Measurements from ENCODE around the gene HYAL1.

HYAL1 gene

DNA sequence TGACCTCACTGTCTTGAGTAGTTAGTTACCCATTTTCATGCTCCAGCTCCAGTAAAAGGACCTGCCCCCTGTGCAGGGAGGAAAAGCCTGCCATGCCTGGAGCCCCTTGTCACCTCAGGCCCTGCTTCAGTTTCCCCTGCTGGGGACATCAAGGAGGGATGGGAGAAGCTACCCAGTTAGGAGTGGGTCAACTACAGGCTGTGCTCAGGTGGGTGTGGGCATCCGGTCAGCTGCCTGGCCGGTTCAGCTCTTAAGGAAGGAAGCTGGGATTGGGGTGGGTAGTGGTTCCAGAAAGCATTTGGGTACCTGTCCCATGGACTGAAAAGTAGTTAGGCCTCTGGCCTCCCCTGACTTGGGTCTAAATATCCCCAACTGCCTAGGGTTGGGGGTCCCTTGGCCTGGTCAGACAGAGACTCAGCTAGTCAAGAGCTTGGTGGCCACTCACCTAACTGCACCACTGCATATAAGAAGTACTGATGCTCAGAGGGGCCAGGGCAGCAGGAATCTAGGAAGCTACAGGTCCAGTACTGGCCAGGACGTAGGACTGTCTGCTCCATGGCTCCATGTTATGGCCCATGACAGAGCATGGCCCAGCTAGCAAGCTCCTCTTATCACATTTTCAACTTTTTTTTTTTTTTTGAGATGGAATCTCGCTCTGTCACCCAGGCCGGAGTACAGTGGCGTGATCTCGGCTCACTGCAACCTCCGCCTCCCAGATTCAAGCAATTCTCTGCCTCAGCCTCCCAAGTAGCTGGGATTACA is 23.9 kb downstream of the HYAL1 start:
- Histone ChIP-seq H3K4me3 (ENCODE audit: insufficient read length, low read depth) (no peak overlapping the region), H3K36me3 (ENCODE audit: insufficient read depth, insufficient read length, low read length) (peaks cover 47% of the 10 kb centered on the region), H3K4me1 (ENCODE audit: insufficient read depth, insufficient read length) (peaks cover 11% of the 10 kb centered on the region), H3K9ac (ENCODE audit: insufficient read length, low read depth) (no peak overlapping the region), H3K27me3 (ENCODE audit: insufficient read depth, insufficient read length) (no peaks in the 10 kb centered on the region), H3K9me3 (ENCODE audit: insufficient read depth, low read length) (no peaks in the 10 kb centered on the region)
- TF ChIP-seq SUZ12 (IDR thresholded peaks at IDR 0.05; ENCODE audit: extremely low read depth, insufficient read depth, insufficient read length) (no peak), YY1 (IDR thresholded peaks at IDR 0.05; ENCODE audit: insufficient read depth, insufficient read length) (no peak), ZNF274 (IDR thresholded peaks at IDR 0.05; ENCODE audit: low read depth, low read length) (no peak)
- DNase-seq (ENCODE audit: low read depth, low spot score) = no peak

DNA sequence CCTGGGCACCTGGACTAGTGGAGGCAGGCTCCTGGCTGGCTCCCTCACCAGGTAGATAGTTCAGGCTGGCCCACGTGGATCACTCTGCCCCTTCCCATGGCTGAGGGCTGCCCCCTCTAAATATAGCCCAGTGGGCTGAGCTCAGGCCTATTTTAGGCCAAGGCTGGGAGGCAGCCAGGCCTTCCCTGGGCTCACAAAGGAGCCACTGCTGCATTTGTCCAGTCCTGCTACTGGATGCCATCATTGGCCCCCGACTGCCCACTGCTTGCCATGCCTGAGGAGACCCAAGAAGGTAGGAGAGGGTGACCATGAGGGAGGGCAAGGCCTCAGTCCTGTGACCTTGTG is 24.5 kb downstream of the HYAL1 start, which contains the start of gene LSMEM2:
Gene LSMEM2 (plus strand): TSS at position 208 of the 345 bp plus-strand sequence. CDS start 27 bp downstream, at position 235.
- H3K36me3 ChIP-seq (ENCODE audit: insufficient read depth, insufficient read length, low read length) = peaks cover 53% of the 10 kb centered on the region
- no peaks in the 10 kb centered on the region for H3K27me3 ChIP-seq (ENCODE audit: insufficient read depth, insufficient read length)
- peak within 1 kb of the TSS; percentile 57 for H3K9ac ChIP-seq (ENCODE audit: insufficient read length, low read depth)
- DNase-seq (ENCODE audit: low read depth, low spot score) = no peak
- H3K4me3 ChIP-seq (ENCODE audit: insufficient read length, low read depth) = no peak within 1 kb of the TSS
- H3K9me3 ChIP-seq (ENCODE audit: insufficient read depth, low read length) = no peaks in the 10 kb centered on the region
- peaks cover 14% of the 10 kb centered on the region for H3K4me1 ChIP-seq (ENCODE audit: insufficient read depth, insufficient read length)
- no peak for TF ChIP-seq YY1 (IDR thresholded peaks at IDR 0.05; ENCODE audit: insufficient read depth, insufficient read length)
- TF ChIP-seq SUZ12 (IDR thresholded peaks at IDR 0.05; ENCODE audit: extremely low read depth, insufficient read depth, insufficient read length) = no peak
- TF ChIP-seq ZNF274 (IDR thresholded peaks at IDR 0.05; ENCODE audit: low read depth, low read length) = no peak

DNA sequence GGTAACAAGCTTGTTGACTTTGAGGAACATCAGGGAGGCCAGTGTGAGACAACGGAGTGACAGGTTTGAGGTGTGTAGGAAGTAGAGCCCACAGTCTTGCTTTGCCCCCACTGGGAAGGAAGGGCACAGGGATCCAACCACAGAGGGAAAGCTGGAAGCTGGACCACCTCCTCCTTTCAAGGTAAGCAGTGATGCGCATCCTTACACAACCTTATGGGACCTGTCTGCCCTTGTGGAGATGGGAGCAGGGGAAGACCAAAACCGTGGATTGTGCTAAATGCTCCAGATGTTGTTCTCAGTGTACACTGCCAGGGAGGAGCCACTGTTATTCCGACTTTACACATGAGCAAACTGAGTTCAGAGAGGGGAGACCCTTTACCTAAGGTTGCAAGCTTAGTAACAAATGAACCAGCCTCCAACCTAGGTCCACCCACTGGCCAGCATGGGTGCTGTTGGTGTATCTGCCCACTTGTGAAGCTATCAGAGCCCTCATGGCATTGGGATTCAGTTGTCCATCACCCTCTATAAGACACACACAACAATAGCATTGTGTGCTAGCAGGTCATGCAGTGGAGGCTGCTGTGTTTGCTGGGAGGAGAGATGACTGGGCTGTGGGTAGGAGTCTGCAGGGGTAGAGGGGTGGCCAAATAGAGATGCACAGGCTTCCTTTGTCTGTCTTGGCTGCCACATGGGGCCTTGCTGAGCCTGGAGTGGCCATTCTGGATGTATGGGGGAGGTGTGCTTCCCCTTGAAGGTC is 25.1 kb downstream of the HYAL1 start:
- H3K4me3 ChIP-seq (ENCODE audit: insufficient read length, low read depth) = no peak overlapping the region
- no peaks in the 10 kb centered on the region for H3K9me3 ChIP-seq (ENCODE audit: insufficient read depth, low read length)

DNA sequence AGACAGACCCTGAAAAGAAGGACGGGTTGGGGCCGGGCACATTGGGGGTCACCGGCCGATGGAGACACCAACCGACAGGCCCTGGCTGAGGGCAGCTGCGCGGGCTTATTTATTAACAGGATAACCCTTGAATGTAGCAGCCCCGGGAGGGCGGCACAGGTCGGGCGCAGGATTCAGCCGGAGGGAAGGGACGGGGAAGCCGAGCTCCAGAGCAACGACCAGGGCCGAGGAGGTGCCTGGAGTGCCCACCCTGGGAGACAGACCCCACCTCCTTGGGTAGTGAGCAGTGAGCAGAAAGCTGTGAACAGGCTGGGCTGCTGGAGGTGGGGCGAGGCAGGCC is 26.6 kb downstream of the HYAL1 start:
- Histone ChIP-seq H3K36me3 (ENCODE audit: insufficient read depth, insufficient read length, low read length) (peaks cover 63% of the 10 kb centered on the region), H3K27me3 (ENCODE audit: insufficient read depth, insufficient read length) (no peaks in the 10 kb centered on the region), H3K9me3 (ENCODE audit: insufficient read depth, low read length) (no peaks in the 10 kb centered on the region), H3K4me1 (ENCODE audit: insufficient read depth, insufficient read length) (peaks cover 22% of the 10 kb centered on the region), H3K4me3 (ENCODE audit: insufficient read length, low read depth) (no peak overlapping the region), H3K9ac (ENCODE audit: insufficient read length, low read depth) (no peak overlapping the region)
- no peak for DNase-seq (ENCODE audit: low read depth, low spot score)
- TF ChIP-seq ZNF274 (IDR thresholded peaks at IDR 0.05; ENCODE audit: low read depth, low read length) (no peak), SUZ12 (IDR thresholded peaks at IDR 0.05; ENCODE audit: extremely low read depth, insufficient read depth, insufficient read length) (no peak), YY1 (IDR thresholded peaks at IDR 0.05; ENCODE audit: insufficient read depth, insufficient read length) (no peak)

More for the DNA sequence above, 25.1 kb downstream of the HYAL1 start:
- no peak for DNase-seq (ENCODE audit: low read depth, low spot score)
- Histone ChIP-seq H3K36me3 (ENCODE audit: insufficient read depth, insufficient read length, low read length) (peaks cover 58% of the 10 kb centered on the region), H3K27me3 (ENCODE audit: insufficient read depth, insufficient read length) (no peaks in the 10 kb centered on the region), H3K9ac (ENCODE audit: insufficient read length, low read depth) (peak overlapping the region; percentile 57), H3K4me1 (ENCODE audit: insufficient read depth, insufficient read length) (peaks cover 19% of the 10 kb centered on the region)
- no peak for TF ChIP-seq YY1 (IDR thresholded peaks at IDR 0.05; ENCODE audit: insufficient read depth, insufficient read length)
- TF ChIP-seq ZNF274 (IDR thresholded peaks at IDR 0.05; ENCODE audit: low read depth, low read length) = no peak
- TF ChIP-seq SUZ12 (IDR thresholded peaks at IDR 0.05; ENCODE audit: extremely low read depth, insufficient read depth, insufficient read length) = no peak

DNA sequence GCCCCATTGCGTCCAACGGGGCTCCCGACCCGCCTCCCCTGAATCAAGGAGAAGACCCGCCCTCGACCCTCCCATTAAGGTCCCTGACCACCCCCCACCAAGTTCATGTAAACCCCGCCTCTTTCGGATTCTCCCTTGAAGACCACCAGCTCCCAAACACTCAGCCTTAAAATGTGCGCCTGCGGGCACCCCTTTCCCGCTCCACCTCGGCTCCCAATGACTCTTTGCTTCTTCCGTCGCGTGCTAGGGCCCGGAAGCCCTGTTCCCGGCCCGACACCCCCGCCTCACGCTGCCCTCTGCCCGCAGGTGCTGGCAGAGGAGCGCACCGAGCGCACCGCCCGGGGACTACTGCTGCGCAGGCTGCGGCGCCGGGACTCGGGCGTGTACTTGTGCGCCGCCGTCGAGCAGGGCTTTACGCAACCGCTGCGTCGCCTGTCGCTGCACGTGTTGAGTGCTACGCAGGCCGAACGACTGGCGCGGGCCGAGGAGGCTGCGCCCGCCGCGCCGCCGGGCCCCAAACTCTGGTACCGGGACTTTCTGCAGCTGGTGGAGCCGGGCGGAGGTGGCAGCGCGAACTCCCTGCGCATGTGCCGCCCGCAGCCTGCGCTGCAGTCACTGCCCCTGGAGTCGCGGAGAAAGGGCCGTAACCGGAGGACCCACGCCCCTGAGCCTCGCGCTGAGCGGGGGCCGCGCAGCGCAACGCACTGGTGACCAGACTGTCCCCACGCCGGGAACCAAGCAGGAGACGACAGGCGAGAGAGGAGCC is 27.2 kb downstream of the HYAL1 start:
- H3K4me3 ChIP-seq (ENCODE audit: insufficient read length, low read depth) = no peak overlapping the region
- no peaks in the 10 kb centered on the region for H3K9me3 ChIP-seq (ENCODE audit: insufficient read depth, low read length)
- no peak overlapping the region for H3K9ac ChIP-seq (ENCODE audit: insufficient read length, low read depth)
- TF ChIP-seq ZNF274 (IDR thresholded peaks at IDR 0.05; ENCODE audit: low read depth, low read length) (no peak), SUZ12 (IDR thresholded peaks at IDR 0.05; ENCODE audit: extremely low read depth, insufficient read depth, insufficient read length) (no peak), YY1 (IDR thresholded peaks at IDR 0.05; ENCODE audit: insufficient read depth, insufficient read length) (no peak)
- H3K4me1 ChIP-seq (ENCODE audit: insufficient read depth, insufficient read length) = peaks cover 28% of the 10 kb centered on the region
- peaks cover 68% of the 10 kb centered on the region for H3K36me3 ChIP-seq (ENCODE audit: insufficient read depth, insufficient read length, low read length)
- no peak for DNase-seq (ENCODE audit: low read depth, low spot score)
- H3K27me3 ChIP-seq (ENCODE audit: insufficient read depth, insufficient read length) = no peaks in the 10 kb centered on the region

DNA sequence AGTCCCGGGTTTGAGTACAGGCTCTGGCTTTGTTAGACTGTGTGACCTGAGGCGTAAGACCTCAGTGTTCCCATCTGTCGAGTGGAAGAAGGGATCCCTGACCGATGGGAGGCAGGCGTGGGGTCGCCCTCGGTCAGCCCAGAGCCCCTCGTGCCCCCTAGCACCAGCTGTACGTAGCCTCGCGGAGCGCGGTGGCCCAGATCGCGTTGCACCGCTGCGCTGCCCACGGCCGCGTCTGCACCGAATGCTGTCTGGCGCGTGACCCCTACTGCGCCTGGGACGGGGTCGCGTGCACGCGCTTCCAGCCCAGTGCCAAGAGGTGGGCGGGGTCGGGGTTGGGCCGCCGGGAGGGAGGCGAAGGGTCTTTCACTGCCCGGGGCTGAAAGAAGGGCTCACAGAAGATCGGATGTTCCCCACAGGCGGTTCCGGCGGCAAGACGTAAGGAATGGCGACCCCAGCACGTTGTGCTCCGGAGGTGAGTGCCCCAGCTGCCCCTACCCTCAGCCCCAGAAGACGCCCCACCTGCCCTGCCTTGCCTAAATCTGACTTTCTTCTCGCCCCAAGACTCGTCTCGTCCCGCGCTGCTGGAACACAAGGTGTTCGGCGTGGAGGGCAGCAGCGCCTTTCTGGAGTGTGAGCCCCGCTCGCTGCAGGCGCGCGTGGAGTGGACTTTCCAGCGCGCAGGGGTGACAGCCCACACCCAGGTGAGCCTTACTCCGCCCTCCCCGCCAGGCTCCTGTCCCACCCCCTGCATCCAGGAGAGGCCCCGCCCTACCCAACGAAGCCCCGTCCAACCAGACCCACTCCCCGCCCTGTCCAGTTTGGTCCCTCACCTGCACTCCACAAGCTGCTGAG is 28.0 kb downstream of the HYAL1 start:
- DNase-seq (ENCODE audit: low read depth, low spot score) = no peak
- no peaks in the 10 kb centered on the region for H3K27me3 ChIP-seq (ENCODE audit: insufficient read depth, insufficient read length)
- no peak overlapping the region for H3K9ac ChIP-seq (ENCODE audit: insufficient read length, low read depth)
- H3K36me3 ChIP-seq (ENCODE audit: insufficient read depth, insufficient read length, low read length) = peaks cover 76% of the 10 kb centered on the region
- TF ChIP-seq YY1 (IDR thresholded peaks at IDR 0.05; ENCODE audit: insufficient read depth, insufficient read length) (no peak), ZNF274 (IDR thresholded peaks at IDR 0.05; ENCODE audit: low read depth, low read length) (no peak), SUZ12 (IDR thresholded peaks at IDR 0.05; ENCODE audit: extremely low read depth, insufficient read depth, insufficient read length) (no peak)
- no peaks in the 10 kb centered on the region for H3K9me3 ChIP-seq (ENCODE audit: insufficient read depth, low read length)
- H3K4me1 ChIP-seq (ENCODE audit: insufficient read depth, insufficient read length) = peaks cover 32% of the 10 kb centered on the region
- H3K4me3 ChIP-seq (ENCODE audit: insufficient read length, low read depth) = no peak overlapping the region

All from NT2/D1 (cell line).